ENCODE data around the gene CST4. TPM values are rescaled to one million over a fixed set of nuclear protein-coding genes. Genes with fewer than 3 reads are reported as not detected.

The CST4 gene
- total and polyA plus RNA-seq, 2 donors (not counting 3 experiments of a cell fraction or from before 2014, with no cell fraction given): not detected

- H4K20me1 ChIP-seq (replicated peaks; ENCODE audit: control insufficient read depth, extremely low read depth, insufficient read depth, low read length): no peaks in the 10 kb centered on the region
- H3K4me1 ChIP-seq (ENCODE audit: control insufficient read depth, extremely low read depth, insufficient read depth, low read length): peaks cover 7% of the 10 kb centered on the region
- TF ChIP-seq GATA2 (IDR thresholded peaks at IDR 0.05; ENCODE audit: insufficient read depth, insufficient read length, low read depth, low read length): no peak
- TF ChIP-seq JUN (IDR thresholded peaks at IDR 0.05; ENCODE audit: borderline replicate concordance, insufficient read depth, insufficient read length, low read depth): no peak
- TF ChIP-seq POLR2AphosphoS5 (IDR thresholded peaks at IDR 0.05; ENCODE audit: insufficient read depth, low read depth, low read length): no peak
- TF ChIP-seq MAX (IDR thresholded peaks at IDR 0.05; ENCODE audit: insufficient read depth, insufficient read length): no peak
- TF ChIP-seq MYC (IDR thresholded peaks at IDR 0.05; ENCODE audit: low read depth, low read length): no peak
- no peak for TF ChIP-seq CTCF (IDR thresholded peaks at IDR 0.05; ENCODE audit: extremely low read depth in 1 of 2, insufficient read depth in 1 of 2, low read depth in 1 of 2, low read length in 2 of 2)
- TF ChIP-seq FOS (IDR thresholded peaks at IDR 0.05; ENCODE audit: borderline replicate concordance, insufficient read depth, low read length): no peak
- TF ChIP-seq POLR2A (IDR thresholded peaks at IDR 0.05; ENCODE audit: low read depth, low read length): no peak
- no peaks in the 10 kb centered on the region for H3K27me3 ChIP-seq (ENCODE audit: control insufficient read depth in 2 of 2, insufficient read depth in 2 of 2, low read length in 2 of 2)
- no peaks in the 10 kb centered on the region for H3K36me3 ChIP-seq (ENCODE audit: control insufficient read depth in 2 of 2, extremely low read depth in 1 of 2, insufficient read depth in 2 of 2, low read length in 2 of 2)
- H3K9me1 ChIP-seq (replicated peaks; ENCODE audit: control insufficient read depth, extremely low read depth, insufficient read depth, low read length): no peaks in the 10 kb centered on the region
- H2AFZ ChIP-seq (ENCODE audit: low read depth, low read length): no peak overlapping the region
- no peak for DNase-seq (ENCODE audit: low read depth, low spot score)
- intact Hi-C loops (cut with micrococcal nuclease): no loop called here
- H3K9ac ChIP-seq (replicated peaks; ENCODE audit: extremely low read depth, insufficient read depth, low read length): no peak overlapping the region
- H3K4me3 ChIP-seq (replicated peaks in 1 of 3; ENCODE audit: insufficient read depth in 1 of 3, low read depth in 1 of 3, low read length in 3 of 3): no peak overlapping the region
- FAIRE-seq: no peak
- dilution Hi-C loops (cut with MboI; ENCODE audit: extremely low pct_ligation_motif_present, low sequenced_read_pairs): no loop called here
- BruUV-seq (replicated peaks): no TSS peak
- ChIA-PET CTCF (no interaction called here), POLR2A (no interaction called here)
- no peaks in the 10 kb centered on the region for H3K9me3 ChIP-seq (replicated peaks; ENCODE audit: control insufficient read depth, insufficient read depth, low read length)
- H3K79me2 ChIP-seq (ENCODE audit: control insufficient read depth, insufficient read depth, low read length): no peaks in the 10 kb centered on the region
- no peak overlapping the region for H3K4me2 ChIP-seq (ENCODE audit: insufficient read depth, low read length)
- no peak overlapping the region for H3K27ac ChIP-seq (ENCODE audit: insufficient read depth, low read depth, low read length)
Measured at GRCh38 chr20:23670361-23670760, 18.5 kb downstream of the CST4 start.
